Uterus (tissue), 2 donors: ENCODE results near the gene SLC7A6OS.

ENCODE experiments used
- POLR2A ChIP-seq, 2 donors: fragments of 450-650 bp; IDR thresholded peaks; one replicate each; pipeline ENCODE4 v1.6.1; 2016; ENCODE audit warnings: antibody characterized with exemption in 2 of 2, mild to moderate bottlenecking in 1 of 2, moderate library complexity in 1 of 2
- TF ChIP-seq, protein P1 (sequence below), 4 experiments: fragments of 200-600 bp in 2 of 4; fragments of 450-650 bp in 2 of 4; sonication (generic) in 2 of 4; IDR thresholded peaks; one replicate each; pipeline ENCODE4 v1.5.1; 2016 to 2019; ENCODE audit warnings: antibody characterized with exemption in 4 of 4, mild to moderate bottlenecking in 2 of 4, moderate library complexity in 1 of 4

DNA sequence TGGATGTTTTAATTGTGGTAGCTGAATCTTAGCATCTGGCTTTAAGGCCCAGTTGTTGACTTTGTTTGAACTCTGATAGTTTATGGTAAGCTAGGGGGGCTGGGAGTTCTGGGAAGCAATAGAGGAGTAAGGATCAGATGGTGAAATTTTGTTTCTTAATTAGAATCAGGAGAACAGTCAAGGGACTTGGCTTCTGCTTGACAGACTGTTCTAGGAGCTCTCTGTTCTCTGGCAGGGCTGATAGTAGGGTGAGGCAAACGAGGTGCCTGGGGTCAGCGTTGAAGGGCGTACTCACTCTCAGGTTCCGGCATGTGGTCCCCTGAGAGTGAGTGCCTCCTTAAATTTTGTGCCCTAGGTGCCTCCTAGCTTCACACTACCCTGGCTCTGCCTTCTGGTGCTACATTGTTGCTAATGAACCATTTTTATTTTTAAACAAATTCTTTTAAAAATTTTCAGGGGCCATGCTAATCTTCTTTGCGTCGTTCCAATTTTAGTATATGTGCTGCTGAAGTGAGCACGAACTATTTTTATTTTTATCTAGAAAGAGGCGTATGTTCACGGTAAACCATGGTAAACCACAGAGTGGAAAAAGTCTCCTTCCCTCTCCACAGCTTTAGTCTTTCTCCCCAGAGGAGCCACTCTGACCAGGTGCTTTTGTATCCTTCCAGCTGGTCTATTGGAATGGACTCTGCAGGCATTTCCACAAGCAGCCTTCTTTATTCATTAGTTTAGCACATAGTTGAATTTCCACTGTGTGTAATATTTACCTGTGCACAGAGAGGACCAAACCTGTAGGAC lies 26.7 kb downstream of the SLC7A6OS start:
- TF ChIP-seq, protein P1, sequence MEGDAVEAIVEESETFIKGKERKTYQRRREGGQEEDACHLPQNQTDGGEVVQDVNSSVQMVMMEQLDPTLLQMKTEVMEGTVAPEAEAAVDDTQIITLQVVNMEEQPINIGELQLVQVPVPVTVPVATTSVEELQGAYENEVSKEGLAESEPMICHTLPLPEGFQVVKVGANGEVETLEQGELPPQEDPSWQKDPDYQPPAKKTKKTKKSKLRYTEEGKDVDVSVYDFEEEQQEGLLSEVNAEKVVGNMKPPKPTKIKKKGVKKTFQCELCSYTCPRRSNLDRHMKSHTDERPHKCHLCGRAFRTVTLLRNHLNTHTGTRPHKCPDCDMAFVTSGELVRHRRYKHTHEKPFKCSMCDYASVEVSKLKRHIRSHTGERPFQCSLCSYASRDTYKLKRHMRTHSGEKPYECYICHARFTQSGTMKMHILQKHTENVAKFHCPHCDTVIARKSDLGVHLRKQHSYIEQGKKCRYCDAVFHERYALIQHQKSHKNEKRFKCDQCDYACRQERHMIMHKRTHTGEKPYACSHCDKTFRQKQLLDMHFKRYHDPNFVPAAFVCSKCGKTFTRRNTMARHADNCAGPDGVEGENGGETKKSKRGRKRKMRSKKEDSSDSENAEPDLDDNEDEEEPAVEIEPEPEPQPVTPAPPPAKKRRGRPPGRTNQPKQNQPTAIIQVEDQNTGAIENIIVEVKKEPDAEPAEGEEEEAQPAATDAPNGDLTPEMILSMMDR (IDR thresholded peaks at IDR 0.05) = no peak
- no peak for TF ChIP-seq POLR2A (IDR thresholded peaks at IDR 0.05)
